Measurements from ENCODE around the gene SERPINB1.

- TF ChIP-seq CTCF (IDR thresholded peaks at IDR 0.05) = no peak
- TF ChIP-seq POLR2A (IDR thresholded peaks at IDR 0.05) = no peak
Measured at GRCh38 chr6:2818593-2818992, 23.1 kb downstream of the SERPINB1 start.

Data from uterus (tissue), 2 donors.